ENCODE data around the gene GSE1. TPM values are rescaled to one million over a fixed set of nuclear protein-coding genes. Genes with fewer than 3 reads are reported as not detected.
A peak's percentile ranks its signal among the peaks of the same experiment; 100 is the strongest.

The GSE1 gene
- total RNA-seq, 4 donors from 2014 or later: 45.1 to 89.3 (median 71.3) TPM

DNA sequence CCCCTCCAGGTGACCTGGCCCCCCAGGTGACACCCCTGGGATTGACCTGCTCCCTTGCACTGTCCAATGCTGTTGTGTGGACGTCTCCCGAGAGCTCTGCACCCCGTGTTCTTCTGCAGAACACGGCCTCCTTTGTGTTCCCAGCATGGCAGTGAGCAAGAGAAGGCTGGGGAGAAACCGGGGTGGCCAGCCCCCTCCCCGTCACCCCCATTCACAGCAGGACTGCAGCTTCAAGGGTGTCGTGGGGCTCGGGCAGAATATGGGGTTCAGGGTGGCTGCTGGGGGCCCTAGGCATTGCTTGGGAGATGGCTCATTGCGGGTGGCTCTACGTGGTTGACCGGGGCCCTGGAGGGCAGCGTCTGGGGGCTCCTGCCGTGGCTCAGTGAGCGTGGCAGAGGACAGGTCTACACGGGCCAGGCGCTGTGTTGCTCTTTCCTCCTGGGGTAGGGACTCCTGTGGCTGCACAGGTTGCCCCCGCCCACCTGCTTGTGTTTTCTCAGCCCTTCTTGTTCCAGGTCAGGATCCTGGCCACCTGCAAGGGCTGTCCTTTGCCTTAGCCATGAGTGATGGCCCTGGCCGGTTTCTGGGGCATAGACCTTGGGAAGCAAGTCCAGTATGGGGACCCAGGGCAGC is 12.5 kb downstream of the GSE1 start:
- DNase-seq (no peak), ATAC-seq (no peak)
- Histone ChIP-seq H3K27ac (no peak overlapping the region), H3K27me3 (no peaks in the 10 kb centered on the region), H3K4me3 (no peak overlapping the region), H3K36me3 (no peaks in the 10 kb centered on the region), H3K9me3 (no peaks in the 10 kb centered on the region), H3K4me1 (peaks cover 32 to 57% of the 10 kb centered on the region in 2 donors)
- TF ChIP-seq POLR2A (IDR thresholded peaks at IDR 0.05): no peak
- no peak for TF ChIP-seq CTCF (IDR thresholded peaks at IDR 0.05 in 4 of 5, conservative IDR thresholded peaks at IDR 0.05 in 1 of 5)
- in situ Hi-C loops (cut with MboI; ENCODE audit: low sequenced_read_pairs in 4 of 4) (no loop called here), intact Hi-C loops (cut with DNase I; ENCODE audit: low total_unique reads) (no loop called here)

GRCh38 chr16:85626191-85626981 is 13.3 kb downstream of the GSE1 start:
- TF ChIP-seq CTCF (IDR thresholded peaks at IDR 0.05 in 4 of 5, conservative IDR thresholded peaks at IDR 0.05 in 1 of 5) (no peak), POLR2A (IDR thresholded peaks at IDR 0.05) (no peak)
- Histone ChIP-seq H3K9me3 (no peaks in the 10 kb centered on the region), H3K4me3 (no peak overlapping the region), H3K36me3 (no peaks in the 10 kb centered on the region), H3K27me3 (no peaks in the 10 kb centered on the region), H3K4me1 (peaks cover 40 to 56% of the 10 kb centered on the region in 2 donors), H3K27ac (peak overlapping the region in 3 of 4 donors; percentile 79 to 84 (median 81))
- ATAC-seq (no peak), DNase-seq (no peak)
- in situ Hi-C loops (cut with MboI; ENCODE audit: low sequenced_read_pairs in 4 of 4) (no loop called here), intact Hi-C loops (cut with DNase I; ENCODE audit: low total_unique reads) (no loop called here)

GRCh38 chr16:85627089-85627488 is 14.0 kb downstream of the GSE1 start:
- Histone ChIP-seq H3K4me1 (peaks cover 46 to 49% of the 10 kb centered on the region in 2 donors), H3K9me3 (no peaks in the 10 kb centered on the region), H3K27me3 (no peaks in the 10 kb centered on the region), H3K4me3 (no peak overlapping the region), H3K27ac (peak overlapping the region; percentile 79 to 85 (median 82)), H3K36me3 (no peaks in the 10 kb centered on the region)
- TF ChIP-seq CTCF (IDR thresholded peaks at IDR 0.05 in 4 of 5, conservative IDR thresholded peaks at IDR 0.05 in 1 of 5) (no peak), POLR2A (IDR thresholded peaks at IDR 0.05) (no peak)
- ATAC-seq: no peak
- no peak for DNase-seq
- in situ Hi-C loops (cut with MboI; ENCODE audit: low sequenced_read_pairs in 4 of 4) (no loop called here), intact Hi-C loops (cut with DNase I; ENCODE audit: low total_unique reads) (no loop called here)

DNA sequence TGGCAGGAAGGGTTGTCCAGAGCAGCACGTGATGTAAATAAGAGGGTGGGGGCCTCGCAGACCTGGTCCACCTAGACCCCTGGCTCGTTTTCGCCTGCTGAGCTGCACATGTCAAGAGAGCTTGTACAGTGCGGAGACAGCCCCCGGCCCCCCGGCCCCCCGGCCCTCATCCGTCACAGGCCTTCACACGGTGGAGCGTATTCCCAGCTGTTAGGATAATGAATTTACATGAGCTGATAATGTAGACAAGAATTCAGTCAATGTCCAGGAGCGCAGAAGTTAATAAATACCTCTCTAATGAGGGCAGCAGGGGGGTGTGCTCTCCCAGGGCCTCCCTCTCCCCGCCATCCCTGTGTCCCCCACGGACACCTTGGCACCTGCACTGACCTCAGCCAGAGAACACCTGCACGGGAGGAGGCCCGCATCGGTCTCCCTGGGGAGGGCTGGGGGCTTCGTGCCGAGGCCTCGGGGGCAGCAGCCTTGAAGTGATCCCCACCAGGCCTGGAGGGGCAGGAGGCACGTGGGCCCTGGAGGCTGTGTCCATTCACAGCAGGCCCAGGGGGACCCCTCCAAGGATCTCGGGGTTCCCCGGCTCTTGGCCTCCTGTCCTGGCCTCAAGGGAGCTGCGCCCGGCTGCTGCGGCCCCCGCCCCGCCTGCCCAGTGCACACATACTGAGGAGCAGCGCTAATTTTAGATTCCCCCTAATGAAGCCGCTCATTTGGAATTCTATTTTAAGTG is 14.6 kb downstream of the GSE1 start:
- ATAC-seq: peak; percentile 93 to 94
- in situ Hi-C loops (cut with MboI; ENCODE audit: low sequenced_read_pairs in 4 of 4) (no loop called here), intact Hi-C loops (cut with DNase I; ENCODE audit: low total_unique reads) (no loop called here)
- no peaks in the 10 kb centered on the region for H3K27me3 ChIP-seq
- H3K9me3 ChIP-seq: no peaks in the 10 kb centered on the region
- H3K4me1 ChIP-seq: peaks cover 43 to 47% of the 10 kb centered on the region in 2 donors
- peak; percentile 48 to 73 for DNase-seq
- TF ChIP-seq CTCF (IDR thresholded peaks at IDR 0.05 in 4 of 5, conservative IDR thresholded peaks at IDR 0.05 in 1 of 5) (no peak), POLR2A (IDR thresholded peaks at IDR 0.05) (no peak)
- H3K4me3 ChIP-seq: peak overlapping the region; percentile 21 to 37 (median 30)
- H3K27ac ChIP-seq: peak overlapping the region; percentile 79 to 85 (median 82)
- H3K36me3 ChIP-seq: no peaks in the 10 kb centered on the region

Data from gastrocnemius medialis (tissue), 4 donors.